Small intestine (tissue), 7 donors: ENCODE results near the gene TBXAS1. TPM values are rescaled to one million over a fixed set of nuclear protein-coding genes. Genes with fewer than 3 reads are reported as not detected.

Experiments
- DNase-seq, 2 donors: peaks; one replicate each; pipeline versions ENCODE4 v3.0.0 to v3.0.0-alpha.2; 2013
- FAIRE-seq: peaks from 2 replicates; lab custom pipeline; 2012; peaks lifted over from hg19 to GRCh38; lab: Jason Lieb, UNC
- H3K27ac ChIP-seq, 3 donors: one replicate each; pipeline ENCODE4 v1.5.1; 2013; ENCODE audit warnings: low read length in 2 of 3, mild to moderate bottlenecking in 2 of 3, control low read depth in 1 of 3, inconsistent platforms in 1 of 3, low read depth in 1 of 3, moderate library complexity in 1 of 3
- H3K27me3 ChIP-seq, 3 donors: one replicate each; pipeline ENCODE4 v1.6.1; 2013; ENCODE audit warnings: low read length in 3 of 3, inconsistent platforms in 1 of 3; ENCODE audit not compliant: control insufficient read depth in 3 of 3, insufficient read depth in 3 of 3
- H3K36me3 ChIP-seq, 3 donors: one replicate each; pipeline ENCODE4 v1.6.1; 2013; ENCODE audit warnings: low read length in 3 of 3, inconsistent platforms in 1 of 3, low read depth in 1 of 3, mild to moderate bottlenecking in 1 of 3, moderate library complexity in 1 of 3; ENCODE audit not compliant: control insufficient read depth in 3 of 3, insufficient read depth in 2 of 3
- H3K4me1 ChIP-seq, 3 donors: one replicate each; pipeline ENCODE4 v1.6.1; 2013; ENCODE audit warnings: low read length in 2 of 3, inconsistent platforms in 1 of 3, low read depth in 1 of 3, mild to moderate bottlenecking in 1 of 3, moderate library complexity in 1 of 3; ENCODE audit not compliant: control insufficient read depth in 3 of 3, insufficient read depth in 2 of 3
- H3K4me3 ChIP-seq, 3 donors: one replicate each; pipeline ENCODE4 v1.5.1; 2013; ENCODE audit warnings: low read length in 3 of 3, control low read depth in 1 of 3, inconsistent platforms in 1 of 3, low read depth in 1 of 3, mild to moderate bottlenecking in 1 of 3, moderate library complexity in 1 of 3
- H3K9me3 ChIP-seq, 2 donors: one replicate each; pipeline ENCODE4 v1.6.1; 2013; ENCODE audit warnings: low read depth in 1 of 2, low read length in 1 of 2; ENCODE audit not compliant: control insufficient read depth in 2 of 2, insufficient read depth in 1 of 2
- WGBS, 3 donors: extraction: QIAGEN DNeasy Blood & Tissue Kit; methylation state at CpG; one replicate each; pipeline ENCODE4 v1.1.7; 2013; 5-methylcytosine and 5-hydroxymethylcytosine counted together
- polyA plus RNA-seq, 4 donors: library from polyadenylated mRNA; stranded (reverse) in 3 of 4; unstranded in 1 of 4; fragments of 200-250 nt in 3 of 4; fragments of 120-200 nt in 1 of 4; gene quantifications; one replicate each; pipeline versions ENCODE4 v1.2.1 to v1.2.3, GENCODE V29; 2013
- donor health status: healthy with polysubstance abuse.
- donor health status: control.
- donor health status: control.
- donor health status: Bipolar disorder and iron deficiency.
- donor health status: healthy.

TBXAS1 gene
- polyA plus RNA-seq, 4 donors: 1.1 to 8.2 (median 7.0) TPM

- Histone ChIP-seq H3K9me3 (no peaks in the 10 kb centered on the region), H3K4me1 (no peaks in the 10 kb centered on the region), H3K27me3 (peaks cover 0 to 2% (median 0%) of the 10 kb centered on the region in 3 donors), H3K36me3 (peaks cover 0 to 2% (median 0%) of the 10 kb centered on the region in 3 donors), H3K4me3 (no peak overlapping the region), H3K27ac (no peak overlapping the region)
- FAIRE-seq: no peak
- WGBS, 3 donors: 59 to 64% (median 61%) methylated on average over 6 of the region's 6 CpGs
- no peak for DNase-seq
These were observed 130.2 kb downstream of the TBXAS1 start for GRCh38 chr7:139959285-139959628.

GRCh38 chr7:139959718-139960117 is 130.7 kb downstream of the TBXAS1 start:
- Histone ChIP-seq H3K9me3 (no peaks in the 10 kb centered on the region), H3K4me3 (no peak overlapping the region), H3K4me1 (no peaks in the 10 kb centered on the region), H3K27me3 (peaks cover 0 to 2% (median 0%) of the 10 kb centered on the region in 3 donors), H3K36me3 (peaks cover 0 to 2% (median 0%) of the 10 kb centered on the region in 3 donors), H3K27ac (no peak overlapping the region)
- no peak for FAIRE-seq
- WGBS, 3 donors: 77 to 96% (median 82%) methylated on average over 5 of the region's 5 CpGs
- DNase-seq: no peak

GRCh38 chr7:139960157-139960556 is 131.1 kb downstream of the TBXAS1 start:
- no peak for FAIRE-seq
- Histone ChIP-seq H3K36me3 (peaks cover 0 to 2% (median 0%) of the 10 kb centered on the region in 3 donors), H3K27me3 (peaks cover 0 to 2% (median 0%) of the 10 kb centered on the region in 3 donors), H3K4me1 (no peaks in the 10 kb centered on the region), H3K4me3 (no peak overlapping the region), H3K9me3 (no peaks in the 10 kb centered on the region), H3K27ac (no peak overlapping the region)
- 84 to 91% (median 87%) methylated on average over 6 of the region's 6 CpGs for WGBS, 3 donors
- DNase-seq: no peak

GRCh38 chr7:139965942-139966628 is 137.0 kb downstream of the TBXAS1 start:
- DNase-seq (no peak), FAIRE-seq (no peak)
- no peaks in the 10 kb centered on the region for H3K27me3 ChIP-seq
- no peaks in the 10 kb centered on the region for H3K9me3 ChIP-seq
- no peaks in the 10 kb centered on the region for H3K36me3 ChIP-seq
- H3K4me1 ChIP-seq: no peaks in the 10 kb centered on the region
- WGBS, 3 donors: 93 to 98% (median 94%) methylated on average over 4 of the region's 4 CpGs
- no peak overlapping the region for H3K27ac ChIP-seq
- no peak overlapping the region for H3K4me3 ChIP-seq

- no peak overlapping the region for H3K4me3 ChIP-seq
- 89 to 94% (median 92%) methylated on average over 5 of the region's 5 CpGs for WGBS, 3 donors
- no peaks in the 10 kb centered on the region for H3K9me3 ChIP-seq
- H3K27me3 ChIP-seq: no peaks in the 10 kb centered on the region
- DNase-seq: peak in 1 of 2 donors; percentile 10
- no peaks in the 10 kb centered on the region for H3K36me3 ChIP-seq
- H3K4me1 ChIP-seq: no peaks in the 10 kb centered on the region
- no peak for FAIRE-seq
- no peak overlapping the region for H3K27ac ChIP-seq
These were observed 137.9 kb downstream of the TBXAS1 start for GRCh38 chr7:139966949-139967348.

- Histone ChIP-seq H3K4me1 (no peaks in the 10 kb centered on the region), H3K36me3 (no peaks in the 10 kb centered on the region), H3K27me3 (no peaks in the 10 kb centered on the region), H3K27ac (no peak overlapping the region), H3K4me3 (no peak overlapping the region), H3K9me3 (no peaks in the 10 kb centered on the region)
- no peak for DNase-seq
- no peak for FAIRE-seq
These were observed 139.9 kb downstream of the TBXAS1 start for GRCh38 chr7:139968931-139969330.

- Histone ChIP-seq H3K27ac (no peak overlapping the region), H3K27me3 (no peaks in the 10 kb centered on the region), H3K9me3 (no peaks in the 10 kb centered on the region), H3K4me1 (no peaks in the 10 kb centered on the region), H3K4me3 (no peak overlapping the region), H3K36me3 (no peaks in the 10 kb centered on the region)
- FAIRE-seq: no peak
- DNase-seq: no peak
These were observed 143.0 kb downstream of the TBXAS1 start for GRCh38 chr7:139972029-139972428.

GRCh38 chr7:139973101-139974050 is 144.3 kb downstream of the TBXAS1 start:
- FAIRE-seq (no peak), DNase-seq (no peak)
- Histone ChIP-seq H3K4me3 (no peak overlapping the region), H3K36me3 (no peaks in the 10 kb centered on the region), H3K27ac (no peak overlapping the region), H3K9me3 (no peaks in the 10 kb centered on the region), H3K27me3 (no peaks in the 10 kb centered on the region), H3K4me1 (no peaks in the 10 kb centered on the region)
- 77 to 87% (median 81%) methylated on average over 11 of the region's 11 CpGs for WGBS, 3 donors
